DMS153 treated with DMSO at 0.1 percent for 48 hours (cell line): ENCODE results near the gene MKKS.
"Not testable (repeated sequence)": the region's sequence is repeated elsewhere in the genome, so short reads cannot be mapped to it uniquely, and the experiment has no call there.

Experiments
- DNase-seq: peaks from one replicate; lab custom pipeline; 2025; ENCODE audit not compliant: unreplicated experiment; lab: John Stamatoyannopoulos, UW

The MKKS gene

GRCh38 chr20:10417218-10417617 is 16.8 kb downstream of the MKKS start:
- DNase-seq, result not testable (repeated sequence)

- DNase-seq, result no peak
Measured at GRCh38 chr20:10415013-10415650, 18.9 kb downstream of the MKKS start.

GRCh38 chr20:10412591-10413408 is 21.2 kb downstream of the MKKS start:
- no peak for DNase-seq

- no peak for DNase-seq
Measured at GRCh38 chr20:10411673-10412072, 22.3 kb downstream of the MKKS start.

DNA sequence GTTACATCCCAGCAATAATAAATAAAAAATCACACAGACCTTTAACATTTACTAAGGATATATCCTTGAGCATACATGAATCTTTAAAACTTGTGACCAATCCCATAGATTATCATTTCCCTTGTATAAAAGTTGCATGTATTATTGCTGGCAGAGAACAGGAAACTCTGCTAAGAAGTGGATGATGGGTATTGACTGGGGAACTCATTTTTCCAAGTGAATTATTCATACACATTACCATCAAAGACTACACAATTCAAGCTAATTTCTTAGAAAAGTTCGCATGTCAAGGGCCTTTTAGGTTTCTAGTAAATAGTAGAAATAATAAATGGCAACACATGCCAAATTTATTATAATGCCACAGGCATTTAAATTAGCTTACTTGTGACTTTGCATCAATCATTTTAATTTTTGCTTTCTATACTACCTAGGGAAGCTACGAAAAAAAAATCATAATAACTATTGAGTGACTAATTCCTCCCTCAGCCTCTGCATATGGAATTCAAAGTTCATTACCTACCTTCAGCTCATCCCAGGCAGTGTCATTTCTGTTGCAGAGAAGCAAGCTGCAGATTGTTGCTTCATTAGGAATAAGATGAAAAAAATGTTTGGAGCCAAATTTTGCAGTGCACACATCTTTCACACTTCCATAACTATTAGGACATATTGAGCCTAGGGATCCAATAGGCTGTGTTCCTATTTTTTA is 25.8 kb downstream of the MKKS start:
- no peak for DNase-seq

DNA sequence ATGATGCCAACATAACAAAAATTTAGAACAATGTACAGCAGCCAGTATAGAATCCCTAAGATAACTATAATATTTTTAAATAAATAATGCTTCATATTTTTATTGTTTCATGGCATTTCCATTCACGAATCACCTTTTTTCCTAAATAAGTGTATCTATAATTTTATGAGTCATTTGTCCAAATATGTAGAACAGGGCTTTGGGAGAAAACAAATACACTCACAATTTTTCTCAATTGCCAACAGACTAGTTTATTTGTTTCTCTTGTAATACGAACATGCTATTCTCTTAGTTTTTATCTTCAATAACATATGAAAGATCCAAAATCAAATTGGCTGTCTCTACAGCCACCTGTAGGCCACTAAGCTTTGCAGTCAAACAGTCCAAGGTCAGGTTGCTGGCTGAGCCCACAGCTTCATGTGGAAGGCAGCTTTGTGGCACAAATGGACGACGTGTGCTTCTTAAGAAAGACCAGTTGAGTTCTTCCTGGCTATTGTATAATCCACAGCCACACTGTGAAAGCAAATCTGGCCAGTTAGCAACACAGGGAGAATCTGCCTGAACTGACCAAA is 29.0 kb downstream of the MKKS start:
- DNase-seq, result no peak

DNA sequence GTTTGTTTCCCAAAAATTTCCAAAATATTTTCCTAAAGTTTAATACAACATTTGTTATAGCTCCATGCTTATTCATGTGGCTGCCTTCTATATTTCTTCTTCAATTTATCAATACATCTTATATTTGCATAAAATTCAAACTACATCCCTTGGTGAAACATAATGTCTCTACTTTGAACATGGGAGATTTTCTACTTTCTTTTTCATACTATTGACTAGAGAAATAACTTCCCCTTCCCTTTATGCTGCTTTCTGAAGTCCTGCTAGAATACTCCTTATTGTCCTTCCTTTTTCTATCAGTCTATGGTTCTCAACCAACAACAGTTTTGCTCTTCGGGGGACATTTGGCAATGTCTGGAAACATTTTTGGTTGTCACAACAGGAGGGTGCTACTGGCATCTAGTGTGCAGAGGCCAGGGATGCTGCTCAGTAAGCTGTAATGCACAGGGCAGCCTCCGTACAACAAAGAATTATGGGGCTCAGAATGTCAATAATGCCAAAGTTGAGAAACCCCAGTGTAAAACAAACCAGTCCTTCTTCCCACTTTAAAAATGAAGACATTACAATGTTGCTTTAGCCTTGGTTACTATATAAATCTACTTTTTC is 29.9 kb downstream of the MKKS start:
- DNase-seq, result no peak

DNA sequence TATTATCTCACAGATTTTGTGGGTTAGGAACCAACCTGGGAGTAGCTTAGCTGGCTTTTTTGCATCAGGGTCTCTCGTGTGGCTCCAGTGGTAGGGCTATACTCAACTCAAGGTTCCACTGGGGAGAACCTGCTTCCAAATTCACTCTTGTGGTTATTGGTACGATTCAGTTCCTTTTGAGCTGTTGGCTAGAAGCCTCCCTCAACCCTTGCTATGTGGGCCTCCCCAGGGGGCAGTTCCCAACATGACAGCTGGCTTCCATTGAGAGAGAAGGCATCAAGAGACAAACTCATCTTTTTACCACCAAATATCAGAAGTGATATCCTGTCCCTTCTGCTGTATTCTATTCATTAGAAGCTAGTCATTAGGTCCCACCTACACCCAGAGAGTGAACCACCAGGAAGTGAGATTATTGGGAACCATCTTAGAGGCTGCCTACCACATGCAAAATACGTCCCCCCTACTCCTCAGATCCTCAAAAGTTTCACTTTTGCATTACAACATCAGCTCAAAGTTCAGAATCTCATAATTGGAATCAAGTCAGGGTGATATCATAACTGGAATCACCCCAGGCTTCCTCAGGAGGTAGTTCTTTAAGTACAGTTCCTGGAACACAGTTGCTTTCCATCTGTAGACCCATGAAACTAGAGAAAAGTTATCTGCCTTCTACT is 30.9 kb downstream of the MKKS start:
- no peak for DNase-seq

DNA sequence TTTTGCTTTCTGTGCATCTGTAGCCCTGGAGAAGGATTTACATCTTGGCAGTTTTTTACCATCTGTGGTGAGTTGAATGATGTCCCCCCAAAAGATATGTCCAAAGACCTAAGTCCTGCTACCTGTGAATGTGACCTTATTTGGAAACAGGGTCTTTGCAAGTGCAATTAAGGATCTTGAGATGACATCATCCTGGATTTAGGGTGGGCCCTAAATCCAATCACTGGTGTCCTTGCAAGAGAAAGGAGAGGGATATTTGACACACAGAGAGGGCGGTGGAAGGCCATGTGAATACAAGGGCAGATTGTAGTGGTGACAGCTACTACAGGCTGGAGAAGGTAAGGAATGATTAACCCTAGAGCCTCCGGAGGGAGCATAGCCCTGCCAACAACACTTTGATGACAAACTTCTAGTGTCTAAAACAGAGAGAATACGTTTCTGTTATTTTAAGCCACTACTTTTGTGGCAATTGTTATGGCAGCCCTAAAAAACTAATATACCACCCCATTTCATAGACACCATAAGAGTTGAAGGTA is 35.1 kb downstream of the MKKS start:
- no peak for DNase-seq

GRCh38 chr20:10394752-10395151 is 39.3 kb downstream of the MKKS start:
- DNase-seq, result not testable (repeated sequence)

DNA sequence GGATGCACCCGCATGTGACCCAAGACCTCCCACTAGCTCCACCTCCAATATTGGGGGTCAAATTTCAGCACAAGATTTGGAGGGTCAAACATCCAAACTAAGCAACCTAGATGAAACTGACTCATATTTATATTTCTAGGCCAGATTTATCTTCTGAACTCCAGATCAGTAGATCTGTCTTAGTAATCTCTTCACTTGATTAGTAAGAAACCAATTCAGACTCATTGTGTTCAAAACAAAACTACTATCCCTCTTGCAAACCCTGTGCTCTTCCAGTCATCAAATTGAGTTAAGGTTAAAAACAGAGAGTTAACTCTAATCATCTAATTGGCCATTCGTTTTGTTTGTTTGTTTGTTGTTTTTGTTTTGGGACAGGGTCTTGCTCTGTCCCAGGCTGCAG is 43.3 kb downstream of the MKKS start:
- DNase-seq, result no peak

GRCh38 chr20:10388597-10388996 is 45.4 kb downstream of the MKKS start:
- DNase-seq, result no peak

DNA sequence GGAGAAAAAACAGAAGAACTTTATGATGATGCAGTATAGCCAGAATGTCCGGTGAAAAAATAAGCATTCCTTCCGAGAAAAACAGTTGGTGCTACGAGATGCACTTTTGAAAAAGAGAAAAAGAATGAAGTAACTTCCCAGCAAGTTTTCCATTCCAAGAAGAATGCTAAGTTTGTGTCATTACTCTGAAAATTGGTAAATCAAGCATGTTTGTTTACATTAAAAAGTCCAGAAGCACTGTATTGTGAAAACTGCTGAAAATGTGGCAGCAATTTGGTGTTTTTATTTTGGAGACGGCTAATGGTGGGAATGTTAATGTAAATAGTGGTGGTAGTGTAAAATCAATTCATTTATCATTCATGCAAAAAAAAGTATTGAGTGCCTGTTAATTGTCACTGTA is 46.3 kb downstream of the MKKS start:
- DNase-seq, result no peak

DNA sequence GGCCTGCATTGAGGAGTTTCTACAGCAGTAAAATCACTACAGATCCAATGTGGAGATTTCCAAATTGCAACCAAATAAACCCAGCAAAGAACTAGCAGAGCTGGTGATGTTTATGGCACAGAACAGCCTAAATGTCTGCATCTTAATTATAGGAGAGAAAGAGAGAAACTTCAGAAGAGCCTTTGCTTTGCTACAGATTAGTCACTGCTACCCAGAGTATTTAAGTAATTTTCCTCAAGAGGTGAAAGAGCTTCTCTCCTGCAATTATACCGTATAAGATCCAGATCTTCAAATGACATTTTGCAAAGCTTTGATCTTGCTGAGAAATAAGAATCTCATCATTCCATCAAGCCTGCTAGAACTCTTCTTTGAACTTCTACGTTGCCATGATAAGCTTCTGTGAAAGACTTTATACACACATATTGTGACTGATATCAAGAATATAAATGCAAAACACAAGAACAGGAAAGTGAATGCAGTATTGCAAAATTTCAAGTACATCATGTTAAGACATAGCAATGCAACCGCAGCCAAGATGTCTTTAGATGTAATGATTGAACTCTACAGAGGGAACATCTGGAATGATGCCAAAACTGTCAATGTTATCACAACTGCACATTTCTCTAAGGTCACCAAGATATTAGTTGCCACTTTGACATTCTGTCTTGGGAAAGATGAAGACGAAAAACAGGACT is 48.0 kb downstream of the MKKS start:
- DNase-seq, result no peak

- DNase-seq, result no peak
Measured at GRCh38 chr20:10381477-10381876, 52.5 kb downstream of the MKKS start.

- no peak for DNase-seq
Measured at GRCh38 chr20:10379761-10380160, 54.3 kb downstream of the MKKS start.

DNA sequence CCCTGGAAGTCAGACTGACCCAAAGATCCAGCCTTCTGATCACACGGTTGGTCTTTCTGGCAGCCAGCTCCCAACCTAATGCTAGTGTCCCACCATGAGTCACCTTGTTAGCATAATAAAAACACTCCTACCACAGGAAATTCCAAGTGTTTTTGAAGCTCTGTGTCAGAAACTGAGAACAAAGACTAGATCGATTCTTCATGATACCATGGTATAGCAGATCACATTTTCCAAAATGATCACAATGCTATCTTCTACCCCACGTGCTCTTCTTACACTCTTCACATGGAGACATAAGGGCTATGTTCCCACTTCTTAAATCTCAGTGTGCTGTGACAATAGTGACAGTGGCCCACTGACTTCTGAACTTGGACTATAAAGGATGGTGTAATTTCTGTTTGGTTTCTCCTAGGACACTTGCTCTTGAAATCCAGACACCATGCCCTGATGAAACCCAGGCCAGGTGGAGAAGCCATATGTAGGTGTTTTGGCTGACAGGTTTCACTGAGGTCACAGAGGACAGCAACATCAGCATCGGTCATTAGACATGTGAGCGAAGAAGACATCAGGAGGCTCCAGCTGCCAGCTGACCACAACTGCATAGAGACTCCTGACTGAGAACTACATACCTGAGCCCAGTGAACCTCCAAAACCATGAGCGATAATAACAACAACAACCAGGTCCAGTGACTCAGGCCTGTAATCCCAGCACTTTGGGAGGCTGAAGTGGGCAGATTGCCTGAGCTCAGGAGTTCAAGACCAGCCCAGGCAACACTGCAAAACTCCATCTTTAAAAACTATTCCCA is 57.5 kb downstream of the MKKS start:
- no peak for DNase-seq

DNA sequence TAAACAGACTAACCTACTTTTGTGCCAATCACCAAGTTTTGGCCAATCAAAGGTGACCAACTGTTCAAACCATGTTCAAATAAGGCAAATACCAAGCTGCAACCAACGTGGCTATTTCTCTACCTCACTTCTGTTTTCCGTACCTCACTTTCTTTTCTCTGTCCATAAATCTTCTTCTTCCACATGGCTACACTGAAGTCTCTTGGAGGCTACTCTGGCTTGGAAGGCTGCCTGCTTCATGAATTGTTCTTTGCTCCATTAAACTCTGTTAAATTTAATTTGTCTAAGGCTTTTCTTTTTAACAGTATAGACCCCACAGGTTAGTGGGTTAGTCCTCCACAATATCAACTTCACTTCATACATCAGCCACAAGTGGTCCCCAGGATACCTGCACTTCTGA is 58.8 kb downstream of the MKKS start:
- DNase-seq, result no peak

GRCh38 chr20:10374036-10374435 is 60.0 kb downstream of the MKKS start:
- DNase-seq, result no peak
